ENCODE data around the gene CGNL1. TPM values are rescaled to one million over a fixed set of nuclear protein-coding genes. Genes with fewer than 3 reads are reported as not detected.

The CGNL1 gene
- total RNA-seq, 1 donor from 2014 or later = 22.4 TPM

- DNase-seq (ENCODE audit: low spot score) = no peak
Observed at GRCh38 chr15:57452090-57452754, 75.9 kb downstream of the CGNL1 start.

GRCh38 chr15:57455929-57456328, 79.6 kb downstream of the CGNL1 start:
- DNase-seq (ENCODE audit: low spot score) = no peak

- DNase-seq (ENCODE audit: low spot score) = no peak
Observed at GRCh38 chr15:57456559-57456958, 80.3 kb downstream of the CGNL1 start.

GRCh38 chr15:57457726-57458125, 81.4 kb downstream of the CGNL1 start:
- DNase-seq (ENCODE audit: low spot score) = no peak

GRCh38 chr15:57458356-57458781, 82.1 kb downstream of the CGNL1 start:
- peak; percentile 83 for DNase-seq (ENCODE audit: low spot score)

- no peak for DNase-seq (ENCODE audit: low spot score)
Observed at GRCh38 chr15:57460208-57460816, 84.0 kb downstream of the CGNL1 start.

GRCh38 chr15:57461541-57461940, 85.2 kb downstream of the CGNL1 start:
- no peak for DNase-seq (ENCODE audit: low spot score)

GRCh38 chr15:57462381-57462780, 86.1 kb downstream of the CGNL1 start:
- DNase-seq (ENCODE audit: low spot score) = no peak

GRCh38 chr15:57463360-57463759, 87.1 kb downstream of the CGNL1 start:
- no peak for DNase-seq (ENCODE audit: low spot score)

GRCh38 chr15:57464480-57464879, 88.2 kb downstream of the CGNL1 start:
- DNase-seq (ENCODE audit: low spot score) = no peak

- DNase-seq (ENCODE audit: low spot score) = no peak
Observed at GRCh38 chr15:57468486-57468885, 92.2 kb downstream of the CGNL1 start.

- no peak for DNase-seq (ENCODE audit: low spot score)
Observed at GRCh38 chr15:57470543-57470942, 94.2 kb downstream of the CGNL1 start.

GRCh38 chr15:57472861-57473260, 96.6 kb downstream of the CGNL1 start:
- DNase-seq (ENCODE audit: low spot score) = no peak

- DNase-seq (ENCODE audit: low spot score) = peak; percentile 23
Observed at GRCh38 chr15:57476533-57476975, 100.2 kb downstream of the CGNL1 start.

GRCh38 chr15:57477736-57478522, 101.6 kb downstream of the CGNL1 start:
- DNase-seq (ENCODE audit: low spot score) = no peak

- DNase-seq (ENCODE audit: low spot score) = no peak
Observed at GRCh38 chr15:57479005-57479404, 102.7 kb downstream of the CGNL1 start.

GRCh38 chr15:57481038-57481705, 104.9 kb downstream of the CGNL1 start:
- no peak for DNase-seq (ENCODE audit: low spot score)

GRCh38 chr15:57485869-57486268, 109.6 kb downstream of the CGNL1 start:
- DNase-seq (ENCODE audit: low spot score) = no peak

- no peak for DNase-seq (ENCODE audit: low spot score)
Observed at GRCh38 chr15:57486833-57487232, 110.5 kb downstream of the CGNL1 start.

- DNase-seq (ENCODE audit: low spot score) = no peak
Observed at GRCh38 chr15:57489122-57489521, 112.8 kb downstream of the CGNL1 start.

GRCh38 chr15:57493351-57493750, 117.0 kb downstream of the CGNL1 start:
- peak; percentile 90 for DNase-seq (ENCODE audit: low spot score)

GRCh38 chr15:57494581-57494980, 118.3 kb downstream of the CGNL1 start:
- no peak for DNase-seq (ENCODE audit: low spot score)

Data from umbilical cord (tissue), 2 donors.